Pancreas (tissue), 10 donors: ENCODE results near the gene ACYP2. TPM values are rescaled to one million over a fixed set of nuclear protein-coding genes. Genes with fewer than 3 reads are reported as not detected.
A peak's percentile ranks its signal among the peaks of the same experiment; 100 is the strongest.
"Not testable (repeated sequence)": the region's sequence is repeated elsewhere in the genome, so short reads cannot be mapped to it uniquely, and the experiment has no call there.

Source experiments
- ATAC-seq, 4 donors: fragments of 200-7000 bp; cut with Tn5 transposase; one replicate each; pipeline versions ENCODE4 v1.8.0 to v1.9.1; 2020; ENCODE audit warnings: mild to moderate bottlenecking in 4 of 4, moderate library complexity in 4 of 4
- DNase-seq, 6 donors: peaks; one replicate each; pipeline ENCODE4 v3.0.0-alpha.2; 2020
- FAIRE-seq: peaks from 2 replicates; lab custom pipeline; 2012; peaks lifted over from hg19 to GRCh38; lab: Jason Lieb, UNC
- H3K27ac ChIP-seq, 4 donors: fragments of 200-600 bp; sonication (generic); 1 replicate in 3 of 4; 2 replicates in 1 of 4; pipeline versions ENCODE4 v1.5.0 to v1.8.0; 2020
- H3K27me3 ChIP-seq, 4 donors: fragments of 200-600 bp; one replicate each; pipeline ENCODE4 v1.8.0; 2021
- H3K36me3 ChIP-seq, 3 donors: fragments of 200-600 bp; sonication (generic) in 1 of 3; one replicate each; pipeline versions ENCODE4 v1.5.0 to v1.8.0; 2020 to 2021
- H3K4me1 ChIP-seq, 3 donors: fragments of 200-600 bp; one replicate each; pipeline ENCODE4 v1.8.0; 2021
- H3K4me3 ChIP-seq, 4 donors: fragments of 200-600 bp; sonication (generic) in 2 of 4; one replicate each; pipeline versions ENCODE4 v1.5.0 to v1.8.0; 2020 to 2021
- H3K9me3 ChIP-seq, 4 donors: fragments of 200-600 bp; one replicate each; pipeline ENCODE4 v1.8.0; 2021
- WGBS, 2 donors: extraction: QIAGEN DNeasy Blood & Tissue Kit; methylation state at CpG; one replicate each; pipeline ENCODE4 v1.1.7; 2013; 5-methylcytosine and 5-hydroxymethylcytosine counted together
- intact Hi-C, 3 donors: fragments of 100-400 bp; cut with DNase I; formaldehyde crosslinking; loops; one replicate each; pipeline versions ENCODE4 v1.11.1 to v1.14.2; 2022
- polyA plus RNA-seq, 2 donors: library from polyadenylated mRNA; stranded (reverse); fragments of 200-250 nt; gene quantifications; one replicate each; pipeline ENCODE4 v1.2.3, GENCODE V29; 2013
- total RNA-seq, 6 donors: library from RNA; stranded (reverse); fragmentation: NEBNext Ultra II Directional in 4 of 6; extraction: Animal tissue kit (Norgen Biotek cat#: 25700) in 4 of 6; gene quantifications; one replicate each; pipeline versions ENCODE4 v1.2.1 to v1.2.4, GENCODE V29; 2021 to 2023
- TF ChIP-seq, protein P1 (sequence below), 4 donors: fragments of 200-600 bp; sonication (generic) in 3 of 4; IDR thresholded peaks; one replicate each; pipeline versions ENCODE4 v1.5.0 to v1.8.0; 2021; ENCODE audit warnings: antibody characterized with exemption in 4 of 4
- donor health status: healthy with polysubstance abuse.
- donor health status: DM: no; HTN: no; CAD: no; lungs with moderate emphysema.
- donor health status: DM: no; HTN: no; CAD: no.
- donor health status: control.
- donor health status: control.
- donor health status: Bipolar disorder and iron deficiency.
- donor health status: DM: yes; HTN: yes; CAD: no.
- donor health status: DM: no; HTN: no; CAD: no.
- donor health status: DM: no; HTN: no; CAD: no.
- donor health status: DM: yes; HTN: yes; CAD: no.

The ACYP2 gene
- total and polyA plus RNA-seq, 8 donors: 8.0 to 18.0 (median 10.4) TPM

DNA sequence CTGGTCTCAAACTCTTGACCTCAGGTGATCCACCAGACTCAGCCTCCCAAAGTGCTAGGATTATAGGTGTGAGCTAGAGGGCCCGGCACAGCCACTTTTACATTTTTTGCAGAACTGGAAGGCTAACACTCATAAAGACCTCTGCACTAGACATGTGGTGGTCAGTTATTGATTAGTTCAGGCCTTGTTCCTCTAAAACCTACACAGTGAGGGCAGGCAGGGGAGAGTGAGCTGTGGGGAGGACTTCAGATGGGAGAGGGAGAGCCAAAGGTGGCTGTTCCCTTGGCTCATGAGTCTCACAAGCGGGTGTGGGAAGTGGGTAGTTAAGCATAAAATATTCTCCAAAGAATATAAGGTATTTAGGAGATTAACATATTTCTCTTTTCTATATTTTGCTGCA is 29.3 kb upstream of the ACYP2 start:
- no peak for FAIRE-seq
- Histone ChIP-seq H3K36me3 (no peaks in the 10 kb centered on the region), H3K4me3 (no peak overlapping the region), H3K4me1 (peaks cover 0 to 9% (median 6%) of the 10 kb centered on the region in 3 donors), H3K9me3 (no peaks in the 10 kb centered on the region), H3K27ac (no peak overlapping the region), H3K27me3 (no peaks in the 10 kb centered on the region)
- DNase-seq: no peak
- no peak for ATAC-seq
- TF ChIP-seq, protein P1, sequence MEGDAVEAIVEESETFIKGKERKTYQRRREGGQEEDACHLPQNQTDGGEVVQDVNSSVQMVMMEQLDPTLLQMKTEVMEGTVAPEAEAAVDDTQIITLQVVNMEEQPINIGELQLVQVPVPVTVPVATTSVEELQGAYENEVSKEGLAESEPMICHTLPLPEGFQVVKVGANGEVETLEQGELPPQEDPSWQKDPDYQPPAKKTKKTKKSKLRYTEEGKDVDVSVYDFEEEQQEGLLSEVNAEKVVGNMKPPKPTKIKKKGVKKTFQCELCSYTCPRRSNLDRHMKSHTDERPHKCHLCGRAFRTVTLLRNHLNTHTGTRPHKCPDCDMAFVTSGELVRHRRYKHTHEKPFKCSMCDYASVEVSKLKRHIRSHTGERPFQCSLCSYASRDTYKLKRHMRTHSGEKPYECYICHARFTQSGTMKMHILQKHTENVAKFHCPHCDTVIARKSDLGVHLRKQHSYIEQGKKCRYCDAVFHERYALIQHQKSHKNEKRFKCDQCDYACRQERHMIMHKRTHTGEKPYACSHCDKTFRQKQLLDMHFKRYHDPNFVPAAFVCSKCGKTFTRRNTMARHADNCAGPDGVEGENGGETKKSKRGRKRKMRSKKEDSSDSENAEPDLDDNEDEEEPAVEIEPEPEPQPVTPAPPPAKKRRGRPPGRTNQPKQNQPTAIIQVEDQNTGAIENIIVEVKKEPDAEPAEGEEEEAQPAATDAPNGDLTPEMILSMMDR (IDR thresholded peaks at IDR 0.05): no peak
- 96% methylated on average over 2 of the region's 2 CpGs for WGBS, 2 donors
- intact Hi-C loops: no loop called here

GRCh38 chr2:54088191-54088634 is 27.2 kb upstream of the ACYP2 start:
- WGBS, 2 donors: 79 to 86% methylated on average over 5 of the region's 5 CpGs
- TF ChIP-seq, protein P1 (IDR thresholded peaks at IDR 0.05): no peak
- H3K4me3 ChIP-seq: no peak overlapping the region
- intact Hi-C loops: no loop called here
- H3K27ac ChIP-seq: no peak overlapping the region
- H3K27me3 ChIP-seq: no peaks in the 10 kb centered on the region
- ATAC-seq (peak in 3 of 4 donors; percentile 11 to 50 (median 34)), FAIRE-seq (no peak), DNase-seq (peak in 1 of 6 donors; percentile 23)
- H3K36me3 ChIP-seq: no peaks in the 10 kb centered on the region
- no peaks in the 10 kb centered on the region for H3K9me3 ChIP-seq
- H3K4me1 ChIP-seq: peaks cover 0 to 9% (median 6%) of the 10 kb centered on the region in 3 donors

- Histone ChIP-seq H3K27me3 (no peaks in the 10 kb centered on the region), H3K27ac (no peak overlapping the region), H3K4me1 (peaks cover 0 to 9% (median 6%) of the 10 kb centered on the region in 3 donors), H3K4me3 (no peak overlapping the region), H3K36me3 (no peaks in the 10 kb centered on the region), H3K9me3 (no peaks in the 10 kb centered on the region)
- TF ChIP-seq, protein P1 (IDR thresholded peaks at IDR 0.05): no peak
- no peak for FAIRE-seq
- ATAC-seq: peak in 2 of 4 donors; percentile 50 to 52
- DNase-seq: no peak
- 12 to 13% methylated on average over 2 of the region's 2 CpGs for WGBS, 2 donors
- intact Hi-C loops: no loop called here
These were observed 26.7 kb upstream of the ACYP2 start for GRCh38 chr2:54088719-54089118.

DNA sequence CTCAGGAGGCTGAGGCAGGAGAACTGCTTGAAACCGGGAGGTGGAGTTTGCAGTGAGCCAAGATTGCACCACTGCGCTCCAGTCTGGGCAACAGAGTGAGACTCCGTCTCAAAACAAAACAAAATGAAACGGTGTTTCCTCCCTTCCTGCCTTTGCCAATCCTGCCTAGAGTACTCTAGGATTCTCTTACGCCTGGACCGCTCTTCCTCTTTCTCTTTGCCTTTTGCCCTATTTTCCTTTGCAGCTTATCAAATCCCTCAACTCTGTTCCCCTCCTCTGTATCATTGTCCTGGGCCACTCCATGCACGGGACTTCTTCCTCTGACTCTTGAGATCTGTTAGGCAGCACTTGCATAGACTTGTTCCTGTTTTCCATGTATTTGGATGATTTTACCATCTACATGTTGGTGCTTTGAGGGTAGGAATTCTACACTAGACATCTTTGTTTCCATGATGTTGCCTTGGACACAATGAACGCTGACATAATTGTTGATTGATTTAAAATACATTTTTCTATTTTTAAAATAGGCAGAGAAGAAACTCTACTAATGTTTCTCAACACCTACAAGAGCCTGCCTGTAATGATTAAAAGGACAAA is 24.8 kb upstream of the ACYP2 start:
- H3K4me3 ChIP-seq: no peak overlapping the region
- DNase-seq: no peak
- H3K4me1 ChIP-seq: peaks cover 0 to 9% (median 6%) of the 10 kb centered on the region in 3 donors
- no peak for ATAC-seq
- 89 to 93% methylated on average over 8 of the region's 8 CpGs for WGBS, 2 donors
- no peak overlapping the region for H3K27ac ChIP-seq
- TF ChIP-seq, protein P1 (IDR thresholded peaks at IDR 0.05): no peak
- intact Hi-C loops: no loop called here
- H3K36me3 ChIP-seq: no peaks in the 10 kb centered on the region
- no peaks in the 10 kb centered on the region for H3K27me3 ChIP-seq
- H3K9me3 ChIP-seq: no peaks in the 10 kb centered on the region
- no peak for FAIRE-seq

DNA sequence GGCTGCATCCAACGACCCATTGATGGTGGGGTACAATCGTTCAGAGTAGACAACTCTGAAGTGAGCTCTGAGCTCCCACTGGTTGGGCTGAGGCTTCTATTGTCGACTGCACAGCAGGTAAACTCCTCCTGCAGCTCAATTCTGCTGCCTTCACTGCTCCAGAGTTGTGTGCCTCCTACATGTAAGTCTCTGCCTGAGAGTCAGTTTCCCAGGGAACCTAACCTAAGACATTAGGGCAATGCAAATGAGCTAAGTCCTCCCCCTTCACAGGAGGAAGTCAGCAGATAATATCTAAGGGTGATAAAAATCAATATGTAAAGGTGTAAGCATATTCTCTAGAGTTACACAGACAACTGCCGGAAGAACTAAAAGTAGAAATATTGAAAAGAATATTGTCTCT is 22.5 kb upstream of the ACYP2 start:
- H3K27me3 ChIP-seq: no peaks in the 10 kb centered on the region
- H3K9me3 ChIP-seq: no peaks in the 10 kb centered on the region
- H3K27ac ChIP-seq: no peak overlapping the region
- H3K36me3 ChIP-seq: no peaks in the 10 kb centered on the region
- ATAC-seq: no peak
- FAIRE-seq: no peak
- peaks cover 0 to 9% (median 6%) of the 10 kb centered on the region in 3 donors for H3K4me1 ChIP-seq
- no peak for DNase-seq
- intact Hi-C loops: no loop called here
- 79 to 81% methylated on average over 4 of the region's 4 CpGs for WGBS, 2 donors
- TF ChIP-seq, protein P1 (IDR thresholded peaks at IDR 0.05): no peak
- H3K4me3 ChIP-seq: no peak overlapping the region

- H3K36me3 ChIP-seq, H3K4me3 ChIP-seq, H3K9me3 ChIP-seq, FAIRE-seq, H3K4me1 ChIP-seq, H3K27me3 ChIP-seq, H3K27ac ChIP-seq, intact Hi-C loops, ATAC-seq: not testable (repeated sequence)
- 89 to 98% methylated on average over 12 to 30 of the region's 30 CpGs for WGBS, 2 donors
- DNase-seq: peak in 1 of 6 donors; percentile 38
These were observed 20.0 kb upstream of the ACYP2 start for GRCh38 chr2:54095406-54095805.

DNA sequence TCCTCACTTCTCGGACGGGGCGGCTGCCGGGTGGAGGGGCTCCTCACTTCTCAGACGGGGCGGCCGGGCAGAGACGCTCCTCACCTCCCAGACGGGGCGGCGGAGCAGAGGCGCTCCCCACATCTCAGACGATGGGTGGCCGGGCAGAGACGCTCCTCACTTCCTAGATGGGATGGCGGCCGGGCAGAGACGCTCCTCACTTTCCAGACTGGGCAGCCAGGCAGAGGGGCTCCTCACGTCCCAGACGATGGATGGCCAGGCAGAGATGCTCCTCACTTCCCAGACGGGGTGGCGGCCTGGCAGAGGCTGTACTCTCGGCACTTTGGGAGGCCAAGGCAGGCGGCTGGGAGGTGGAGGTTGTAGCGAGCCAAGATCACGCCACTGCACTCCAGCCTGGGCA is 19.3 kb upstream of the ACYP2 start:
- FAIRE-seq, H3K4me3 ChIP-seq, ATAC-seq, H3K9me3 ChIP-seq, H3K4me1 ChIP-seq, H3K36me3 ChIP-seq, intact Hi-C loops, H3K27me3 ChIP-seq, H3K27ac ChIP-seq: not testable (repeated sequence)
- 93 to 97% methylated on average over 3 to 24 of the region's 26 CpGs for WGBS, 2 donors
- DNase-seq: peak in 1 of 6 donors; percentile 34
